ENCODE measurements around the gene ARPC4.

ARPC4 gene

DNA sequence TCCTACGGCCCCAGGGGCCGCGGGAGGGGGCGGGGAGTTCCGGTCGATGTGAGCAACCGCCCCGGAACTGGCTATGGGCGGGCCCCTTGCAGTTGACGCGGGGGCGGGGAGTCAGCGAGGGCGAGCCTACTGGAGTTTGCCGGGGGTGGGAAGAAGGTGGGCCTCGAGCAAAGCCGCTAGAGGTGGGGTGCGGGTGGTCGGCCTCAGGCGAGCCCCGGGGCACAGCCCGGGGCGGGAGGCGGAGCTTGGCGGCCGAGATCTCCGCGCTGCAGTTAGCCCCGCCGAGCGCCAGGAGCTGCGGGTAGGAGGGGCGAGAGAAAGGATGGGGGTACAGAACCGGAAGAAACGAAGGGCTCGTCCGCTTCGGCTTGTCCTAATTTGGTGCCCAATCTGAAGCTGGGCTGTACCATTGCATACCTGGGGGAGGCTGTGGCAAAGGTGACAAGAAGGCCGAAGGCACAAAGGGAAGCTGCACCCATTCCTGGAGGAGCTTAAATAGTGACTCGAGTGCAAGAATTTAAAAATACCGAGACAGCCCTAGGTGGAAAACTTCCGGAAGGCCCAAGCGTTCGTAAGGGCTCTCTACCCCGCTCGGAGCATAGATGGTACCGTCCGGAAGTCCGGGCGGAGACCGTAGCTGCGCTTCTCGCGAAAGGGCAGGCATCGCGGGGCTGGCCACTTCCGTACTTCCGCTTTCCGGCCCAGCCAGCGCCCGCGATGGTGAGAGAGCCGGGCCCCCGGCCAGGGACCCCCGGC lies at the start of gene ARPC4, which contains the start of gene TADA3:
TSS of gene ARPC4 (plus strand) at position 678 of the 756 bp plus-strand sequence. CDS start at position 718, 40 bp downstream.
TSS of gene TADA3 (minus strand) at position 69 of the 756 bp plus-strand sequence. CDS start 1,007 bp downstream, outside the sequence.
- H3K27ac ChIP-seq (ENCODE audit: low read depth, low read length) = peak within 1 kb of the TSS; percentile 93
- H3K27me3 ChIP-seq (ENCODE audit: control insufficient read depth in 1 of 2, insufficient read depth in 2 of 2, low read length in 2 of 2) = no peaks in the 10 kb centered on the region
- H3K9ac ChIP-seq (ENCODE audit: low read depth in 1 of 2, low read length in 2 of 2) = peak within 1 kb of the TSS; percentile 94 to 99
- peaks cover 17 to 35% of the 10 kb centered on the region in 2 donors for H3K4me1 ChIP-seq (ENCODE audit: control insufficient read depth in 1 of 2, insufficient read depth in 2 of 2, low read length in 2 of 2)
- peaks cover 15 to 42% of the 10 kb centered on the region in 2 donors for H3K36me3 ChIP-seq (ENCODE audit: control insufficient read depth in 1 of 2, insufficient read depth in 2 of 2, low read length in 2 of 2)
- no peaks in the 10 kb centered on the region for H3K9me3 ChIP-seq (ENCODE audit: control insufficient read depth in 1 of 2, low read length in 2 of 2)
- H3K4me3 ChIP-seq (ENCODE audit: low read depth in 1 of 2, low read length in 2 of 2) = peak within 1 kb of the TSS; percentile 92 to 96

DNA sequence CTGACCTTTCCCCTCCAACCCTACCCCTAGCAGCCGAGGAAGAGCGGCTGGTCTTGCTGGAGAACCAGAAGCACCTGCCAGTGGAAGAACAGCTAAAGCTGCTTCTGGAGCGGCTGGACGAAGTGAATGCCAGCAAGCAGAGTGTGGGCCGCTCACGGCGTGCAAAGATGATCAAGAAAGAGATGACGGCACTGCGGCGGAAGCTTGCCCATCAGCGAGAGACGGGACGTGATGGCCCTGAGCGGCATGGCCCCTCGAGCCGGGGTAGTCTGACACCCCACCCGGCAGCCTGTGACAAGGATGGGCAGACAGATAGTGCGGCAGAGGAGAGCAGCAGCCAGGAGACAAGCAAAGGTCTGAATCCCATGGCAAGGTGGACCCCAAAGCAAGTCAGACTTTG lies 49.3 kb upstream of the ARPC4 start:
- Histone ChIP-seq H3K4me3 (ENCODE audit: low read depth in 1 of 2, low read length in 2 of 2) (no peak overlapping the region), H3K27me3 (ENCODE audit: control insufficient read depth in 1 of 2, insufficient read depth in 2 of 2, low read length in 2 of 2) (no peaks in the 10 kb centered on the region), H3K36me3 (ENCODE audit: control insufficient read depth in 1 of 2, insufficient read depth in 2 of 2, low read length in 2 of 2) (peaks cover 88 to 96% of the 10 kb centered on the region in 2 donors), H3K9me3 (ENCODE audit: control insufficient read depth in 1 of 2, low read length in 2 of 2) (no peaks in the 10 kb centered on the region), H3K4me1 (ENCODE audit: control insufficient read depth in 1 of 2, insufficient read depth in 2 of 2, low read length in 2 of 2) (no peaks in the 10 kb centered on the region), H3K9ac (ENCODE audit: low read depth in 1 of 2, low read length in 2 of 2) (no peak overlapping the region), H3K27ac (ENCODE audit: low read depth, low read length) (no peak overlapping the region)

DNA sequence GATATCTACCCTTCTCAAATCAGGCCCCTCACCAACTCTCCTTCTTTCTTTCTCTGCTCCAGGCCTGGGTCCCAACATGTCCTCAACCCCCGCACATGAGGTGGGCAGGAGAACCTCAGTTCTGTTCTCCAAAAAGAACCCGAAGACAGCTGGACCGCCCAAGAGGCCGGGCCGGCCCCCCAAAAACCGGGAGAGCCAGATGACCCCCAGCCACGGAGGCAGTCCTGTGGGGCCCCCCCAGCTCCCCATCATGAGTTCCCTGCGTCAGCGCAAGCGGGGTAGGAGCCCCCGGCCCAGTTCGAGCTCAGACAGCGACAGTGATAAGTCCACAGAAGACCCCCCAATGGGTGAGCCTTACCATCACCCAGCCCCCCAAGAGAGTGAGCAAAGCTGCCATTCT lies 48.7 kb upstream of the ARPC4 start:
- Histone ChIP-seq H3K27ac (ENCODE audit: low read depth, low read length) (no peak overlapping the region), H3K36me3 (ENCODE audit: control insufficient read depth in 1 of 2, insufficient read depth in 2 of 2, low read length in 2 of 2) (peaks cover 82 to 91% of the 10 kb centered on the region in 2 donors), H3K9ac (ENCODE audit: low read depth in 1 of 2, low read length in 2 of 2) (no peak overlapping the region), H3K27me3 (ENCODE audit: control insufficient read depth in 1 of 2, insufficient read depth in 2 of 2, low read length in 2 of 2) (no peaks in the 10 kb centered on the region), H3K4me3 (ENCODE audit: low read depth in 1 of 2, low read length in 2 of 2) (no peak overlapping the region), H3K9me3 (ENCODE audit: control insufficient read depth in 1 of 2, low read length in 2 of 2) (no peaks in the 10 kb centered on the region), H3K4me1 (ENCODE audit: control insufficient read depth in 1 of 2, insufficient read depth in 2 of 2, low read length in 2 of 2) (peaks cover 3 to 4% of the 10 kb centered on the region in 2 donors)

DNA sequence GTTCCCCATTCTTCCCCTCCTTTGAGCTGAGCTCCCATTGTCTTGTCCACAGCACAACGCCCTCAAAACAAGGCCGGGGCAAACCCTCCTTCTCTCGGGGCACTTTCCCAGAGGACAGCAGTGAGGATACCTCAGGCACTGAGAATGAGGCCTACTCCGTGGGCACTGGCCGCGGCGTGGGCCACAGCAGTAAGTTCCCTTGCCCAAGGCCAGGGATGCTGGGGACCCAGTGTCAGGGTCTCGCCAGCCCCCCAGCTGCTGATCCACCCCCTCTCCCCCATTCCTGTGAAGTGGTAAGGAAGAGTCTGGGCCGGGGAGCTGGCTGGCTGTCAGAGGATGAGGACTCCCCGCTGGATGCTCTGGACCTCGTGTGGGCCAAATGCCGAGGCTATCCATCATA lies 47.4 kb upstream of the ARPC4 start:
- H3K27ac ChIP-seq (ENCODE audit: low read depth, low read length) = no peak overlapping the region
- no peaks in the 10 kb centered on the region for H3K9me3 ChIP-seq (ENCODE audit: control insufficient read depth in 1 of 2, low read length in 2 of 2)
- peaks cover 69 to 77% of the 10 kb centered on the region in 2 donors for H3K36me3 ChIP-seq (ENCODE audit: control insufficient read depth in 1 of 2, insufficient read depth in 2 of 2, low read length in 2 of 2)
- peaks cover 7 to 9% of the 10 kb centered on the region in 2 donors for H3K4me1 ChIP-seq (ENCODE audit: control insufficient read depth in 1 of 2, insufficient read depth in 2 of 2, low read length in 2 of 2)
- H3K9ac ChIP-seq (ENCODE audit: low read depth in 1 of 2, low read length in 2 of 2) = no peak overlapping the region
- no peaks in the 10 kb centered on the region for H3K27me3 ChIP-seq (ENCODE audit: control insufficient read depth in 1 of 2, insufficient read depth in 2 of 2, low read length in 2 of 2)
- H3K4me3 ChIP-seq (ENCODE audit: low read depth in 1 of 2, low read length in 2 of 2) = no peak overlapping the region

DNA sequence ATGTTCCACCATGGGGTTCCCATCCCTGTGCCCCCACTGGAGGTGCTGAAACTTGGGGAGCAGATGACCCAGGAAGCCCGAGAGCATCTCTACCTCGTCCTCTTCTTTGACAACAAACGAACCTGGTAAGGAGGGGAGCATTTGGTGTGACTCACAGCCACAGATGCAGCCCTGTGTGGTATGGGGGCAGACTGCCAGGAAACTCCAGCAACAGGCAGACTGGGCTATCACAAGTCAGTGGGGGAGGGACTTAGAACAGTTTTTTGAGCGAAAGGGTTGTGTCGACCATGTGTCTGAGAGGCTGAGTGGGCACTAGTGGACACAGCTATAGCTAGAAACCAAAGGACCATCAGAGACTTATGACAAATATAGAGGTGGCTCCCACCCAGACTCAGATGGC lies 46.6 kb upstream of the ARPC4 start:
- Histone ChIP-seq H3K27me3 (ENCODE audit: control insufficient read depth in 1 of 2, insufficient read depth in 2 of 2, low read length in 2 of 2) (no peaks in the 10 kb centered on the region), H3K36me3 (ENCODE audit: control insufficient read depth in 1 of 2, insufficient read depth in 2 of 2, low read length in 2 of 2) (peaks cover 63 to 70% of the 10 kb centered on the region in 2 donors), H3K4me3 (ENCODE audit: low read depth in 1 of 2, low read length in 2 of 2) (no peak overlapping the region), H3K9ac (ENCODE audit: low read depth in 1 of 2, low read length in 2 of 2) (no peak overlapping the region), H3K9me3 (ENCODE audit: control insufficient read depth in 1 of 2, low read length in 2 of 2) (no peaks in the 10 kb centered on the region), H3K4me1 (ENCODE audit: control insufficient read depth in 1 of 2, insufficient read depth in 2 of 2, low read length in 2 of 2) (peaks cover 15 to 17% of the 10 kb centered on the region in 2 donors), H3K27ac (ENCODE audit: low read depth, low read length) (no peak overlapping the region)

DNA sequence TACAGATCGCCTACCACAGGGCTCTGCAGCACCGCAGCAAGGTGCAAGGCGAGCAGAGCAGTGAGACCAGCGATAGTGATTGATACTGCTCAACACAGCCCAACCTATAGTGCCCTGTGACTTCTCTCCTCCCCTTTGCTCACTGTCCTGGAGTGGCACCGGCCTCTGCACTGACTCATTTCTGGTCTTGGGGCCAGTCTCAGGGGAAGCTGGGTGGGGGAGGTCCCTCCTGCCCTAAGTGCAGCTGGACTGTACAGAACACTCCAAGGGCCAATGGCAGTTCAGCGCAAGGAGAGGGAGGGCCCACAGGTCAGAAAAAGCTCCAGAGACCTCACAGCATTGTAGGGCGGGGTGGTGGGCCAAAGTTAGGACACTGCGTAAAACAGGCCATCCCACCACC lies 45.6 kb upstream of the ARPC4 start:
- Histone ChIP-seq H3K4me3 (ENCODE audit: low read depth in 1 of 2, low read length in 2 of 2) (no peak overlapping the region), H3K9me3 (ENCODE audit: control insufficient read depth in 1 of 2, low read length in 2 of 2) (no peaks in the 10 kb centered on the region), H3K4me1 (ENCODE audit: control insufficient read depth in 1 of 2, insufficient read depth in 2 of 2, low read length in 2 of 2) (peaks cover 19 to 26% of the 10 kb centered on the region in 2 donors), H3K27ac (ENCODE audit: low read depth, low read length) (no peak overlapping the region), H3K27me3 (ENCODE audit: control insufficient read depth in 1 of 2, insufficient read depth in 2 of 2, low read length in 2 of 2) (no peaks in the 10 kb centered on the region), H3K36me3 (ENCODE audit: control insufficient read depth in 1 of 2, insufficient read depth in 2 of 2, low read length in 2 of 2) (peaks cover 56 to 71% of the 10 kb centered on the region in 2 donors), H3K9ac (ENCODE audit: low read depth in 1 of 2, low read length in 2 of 2) (no peak overlapping the region)

DNA sequence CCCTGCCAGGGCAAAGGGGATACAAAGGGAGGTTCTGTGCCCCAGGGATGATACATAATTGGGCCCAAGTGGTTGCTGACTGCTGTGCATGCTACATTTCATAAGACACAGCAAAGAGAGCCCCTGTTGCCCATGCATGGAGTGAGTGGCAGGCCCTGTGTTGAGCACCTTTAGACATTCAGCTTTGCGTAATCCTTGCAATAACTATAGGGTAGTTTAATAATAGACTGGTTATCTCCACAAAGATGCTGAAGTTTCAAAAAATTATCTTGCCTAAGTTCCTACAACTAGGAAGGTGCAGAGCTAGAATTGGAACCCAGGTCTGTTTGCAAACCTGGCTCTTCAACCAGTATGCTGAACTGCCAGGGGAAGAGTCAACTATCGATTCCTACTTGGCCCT lies 44.9 kb upstream of the ARPC4 start:
- Histone ChIP-seq H3K4me1 (ENCODE audit: control insufficient read depth in 1 of 2, insufficient read depth in 2 of 2, low read length in 2 of 2) (peaks cover 19 to 26% of the 10 kb centered on the region in 2 donors), H3K36me3 (ENCODE audit: control insufficient read depth in 1 of 2, insufficient read depth in 2 of 2, low read length in 2 of 2) (peaks cover 48 to 69% of the 10 kb centered on the region in 2 donors), H3K27me3 (ENCODE audit: control insufficient read depth in 1 of 2, insufficient read depth in 2 of 2, low read length in 2 of 2) (no peaks in the 10 kb centered on the region), H3K9me3 (ENCODE audit: control insufficient read depth in 1 of 2, low read length in 2 of 2) (no peaks in the 10 kb centered on the region), H3K27ac (ENCODE audit: low read depth, low read length) (no peak overlapping the region), H3K4me3 (ENCODE audit: low read depth in 1 of 2, low read length in 2 of 2) (no peak overlapping the region), H3K9ac (ENCODE audit: low read depth in 1 of 2, low read length in 2 of 2) (no peak overlapping the region)

DNA sequence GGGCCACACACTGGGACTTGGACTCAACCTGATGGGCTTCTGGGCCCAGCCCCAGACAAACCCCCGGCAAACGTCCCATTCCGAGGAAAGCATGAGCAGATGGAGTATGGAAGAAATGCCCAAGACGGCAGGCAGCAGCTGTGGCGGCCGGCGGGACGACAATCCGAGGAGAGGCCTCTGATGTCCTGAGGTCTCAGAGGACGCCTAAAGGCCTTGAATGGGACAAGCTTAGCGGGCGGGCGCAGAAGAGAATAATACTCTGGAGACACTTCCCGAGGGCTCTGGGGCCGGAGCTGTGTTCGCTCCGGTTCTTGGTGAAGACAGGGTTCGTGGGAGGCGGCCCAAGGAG lies 43.6 kb upstream of the ARPC4 start:
- Histone ChIP-seq H3K4me3 (ENCODE audit: low read depth in 1 of 2, low read length in 2 of 2) (peak overlapping the region; percentile 72 to 89), H3K36me3 (ENCODE audit: control insufficient read depth in 1 of 2, insufficient read depth in 2 of 2, low read length in 2 of 2) (peaks cover 36 to 65% of the 10 kb centered on the region in 2 donors), H3K27ac (ENCODE audit: low read depth, low read length) (peak overlapping the region; percentile 83), H3K27me3 (ENCODE audit: control insufficient read depth in 1 of 2, insufficient read depth in 2 of 2, low read length in 2 of 2) (no peaks in the 10 kb centered on the region), H3K4me1 (ENCODE audit: control insufficient read depth in 1 of 2, insufficient read depth in 2 of 2, low read length in 2 of 2) (peaks cover 19 to 26% of the 10 kb centered on the region in 2 donors), H3K9me3 (ENCODE audit: control insufficient read depth in 1 of 2, low read length in 2 of 2) (no peaks in the 10 kb centered on the region), H3K9ac (ENCODE audit: low read depth in 1 of 2, low read length in 2 of 2) (peak overlapping the region; percentile 71 to 77)

DNA sequence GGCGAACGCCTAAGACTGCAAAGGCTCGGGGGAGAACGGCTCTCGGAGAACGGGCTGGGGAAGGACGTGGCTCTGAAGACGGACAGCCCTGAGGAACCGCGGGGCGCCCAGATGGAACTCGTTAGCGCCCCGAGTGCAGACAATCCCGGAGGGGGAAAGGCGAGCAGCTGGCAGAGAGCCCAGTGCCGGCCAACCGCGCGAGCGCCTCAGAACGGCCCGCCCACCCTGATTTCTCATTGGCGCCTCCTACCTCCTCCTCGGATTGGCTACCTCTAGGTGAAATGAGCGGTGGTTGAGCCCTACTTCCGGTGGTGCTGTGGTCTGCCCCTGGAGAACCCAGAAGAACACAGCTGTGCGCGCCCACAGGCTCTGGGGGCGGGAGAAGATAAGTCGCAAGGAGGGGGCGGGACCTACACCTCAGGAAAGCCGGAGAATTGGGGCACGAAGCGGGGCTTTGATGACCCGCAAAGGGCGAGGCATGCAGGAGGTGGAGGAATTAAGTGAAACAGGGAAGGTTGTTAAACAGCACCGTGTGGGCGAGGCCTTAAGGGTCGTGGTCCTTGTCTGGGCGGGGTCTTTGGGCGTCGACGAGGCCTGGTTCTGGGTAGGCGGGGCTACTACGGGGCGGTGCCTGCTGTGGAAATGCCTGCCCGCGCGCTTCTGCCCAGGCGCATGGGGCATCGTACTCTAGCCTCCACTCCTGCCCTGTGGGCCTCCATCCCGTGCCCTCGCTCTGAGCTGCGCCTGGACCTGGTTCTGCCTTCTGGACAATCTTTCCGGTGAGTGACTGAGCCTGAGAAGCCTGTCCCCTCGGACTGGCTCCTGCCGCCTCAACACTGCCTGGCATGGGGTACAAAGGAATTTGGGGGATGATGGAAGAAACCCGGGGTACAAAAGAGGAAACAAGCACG lies 43.0 kb upstream of the ARPC4 start, which contains the start of gene OGG1:
TSS of gene OGG1 (plus strand) at position 308 of the 911 bp plus-strand sequence. CDS start at position 643, 335 bp downstream.
- no peaks in the 10 kb centered on the region for H3K9me3 ChIP-seq (ENCODE audit: control insufficient read depth in 1 of 2, low read length in 2 of 2)
- no peaks in the 10 kb centered on the region for H3K27me3 ChIP-seq (ENCODE audit: control insufficient read depth in 1 of 2, insufficient read depth in 2 of 2, low read length in 2 of 2)
- peaks cover 19 to 30% of the 10 kb centered on the region in 2 donors for H3K4me1 ChIP-seq (ENCODE audit: control insufficient read depth in 1 of 2, insufficient read depth in 2 of 2, low read length in 2 of 2)
- H3K27ac ChIP-seq (ENCODE audit: low read depth, low read length) = peak within 1 kb of the TSS; percentile 88
- H3K4me3 ChIP-seq (ENCODE audit: low read depth in 1 of 2, low read length in 2 of 2) = peak within 1 kb of the TSS; percentile 88 to 89
- peak within 1 kb of the TSS; percentile 77 to 85 for H3K9ac ChIP-seq (ENCODE audit: low read depth in 1 of 2, low read length in 2 of 2)
- peaks cover 31 to 65% of the 10 kb centered on the region in 2 donors for H3K36me3 ChIP-seq (ENCODE audit: control insufficient read depth in 1 of 2, insufficient read depth in 2 of 2, low read length in 2 of 2)

Measured in duodenal mucosa (tissue), 2 donors.